DND-41 (cell line): ENCODE data around the gene MGAT5.

ENCODE experiments used
- ATAC-seq: fragments of 200-7000 bp; cut with Tn5 transposase; 3 replicates; pipeline ENCODE4 v1.9.1; 2021; ENCODE audit warnings: low read depth; ENCODE audit not compliant: insufficient read depth
- DNase-seq: peaks from one replicate; pipeline ENCODE4 v3.0.0-alpha.2; 2020
- H2AFZ ChIP-seq: 2 replicates; pipeline ENCODE4 v1.6.0; 2012; ENCODE audit warnings: low read depth, low read length
- H3K27ac ChIP-seq: 2 replicates; pipeline ENCODE4 v1.5.1; 2012; ENCODE audit warnings: low read length, inconsistent platforms
- H3K27me3 ChIP-seq: fragments of 200-600 bp; sonication (generic); 2 replicates; pipeline ENCODE4 v1.6.0; 2012; ENCODE audit warnings: low read length, mild to moderate bottlenecking, inconsistent platforms; ENCODE audit not compliant: insufficient read depth, poor library complexity
- H3K36me3 ChIP-seq: 2 replicates; pipeline ENCODE4 v1.5.1; 2012; ENCODE audit warnings: low read length, inconsistent platforms; ENCODE audit not compliant: insufficient read depth
- H3K4me1 ChIP-seq: 2 replicates; pipeline ENCODE4 v1.5.1; 2012; ENCODE audit warnings: mild to moderate bottlenecking, low read length; ENCODE audit not compliant: insufficient read depth
- H3K4me2 ChIP-seq: 2 replicates; pipeline ENCODE4 v1.6.0; 2012; ENCODE audit warnings: mild to moderate bottlenecking, moderate library complexity, low read length, inconsistent platforms; ENCODE audit not compliant: insufficient read depth
- H3K4me3 ChIP-seq, 2 experiments: fragments of 200-600 bp in 1 of 2; shearing (Covaris generic) in 1 of 2; 2 replicates each; pipeline ENCODE4 v1.5.1; 2012 to 2016; ENCODE audit warnings: inconsistent platforms in 2 of 2, low read length in 2 of 2, mild to moderate bottlenecking in 2 of 2, low read depth in 1 of 2, moderate library complexity in 1 of 2
- H3K79me2 ChIP-seq: 2 replicates; pipeline ENCODE4 v1.6.0; 2012; ENCODE audit warnings: low read length, inconsistent platforms; ENCODE audit not compliant: insufficient read depth
- H3K9ac ChIP-seq: 2 replicates; pipeline ENCODE4 v1.6.0; 2012; ENCODE audit warnings: low read depth, mild to moderate bottlenecking, inconsistent platforms, low read length, moderate library complexity
- H3K9me3 ChIP-seq: 2 replicates; pipeline ENCODE4 v1.5.1; 2012; ENCODE audit warnings: low read length, moderate library complexity, mild to moderate bottlenecking, inconsistent platforms; ENCODE audit not compliant: insufficient read depth, severe bottlenecking
- H4K20me1 ChIP-seq: 2 replicates; pipeline ENCODE4 v1.6.0; 2012; ENCODE audit warnings: low read length; ENCODE audit not compliant: insufficient read depth
- EZH2 ChIP-seq: IDR thresholded peaks from 3 replicates; pipeline ENCODE4 v1.6.1; 2012; ENCODE audit warnings: borderline replicate concordance, low read depth, mild to moderate bottlenecking, moderate library complexity, low read length, inconsistent platforms; ENCODE audit not compliant: severe bottlenecking
- TF ChIP-seq, protein P1 (sequence below): IDR thresholded peaks from 2 replicates; pipeline ENCODE4 v1.5.1; 2012; ENCODE audit warnings: borderline replicate concordance, low read length, moderate library complexity, mild to moderate bottlenecking; ENCODE audit not compliant: poor library complexity, severe bottlenecking; ENCODE audit errors: extremely low read depth

The MGAT5 gene

GRCh38 chr2:134334542-134335353 lies 80.9 kb downstream of the MGAT5 start:
- TF ChIP-seq, protein P1, sequence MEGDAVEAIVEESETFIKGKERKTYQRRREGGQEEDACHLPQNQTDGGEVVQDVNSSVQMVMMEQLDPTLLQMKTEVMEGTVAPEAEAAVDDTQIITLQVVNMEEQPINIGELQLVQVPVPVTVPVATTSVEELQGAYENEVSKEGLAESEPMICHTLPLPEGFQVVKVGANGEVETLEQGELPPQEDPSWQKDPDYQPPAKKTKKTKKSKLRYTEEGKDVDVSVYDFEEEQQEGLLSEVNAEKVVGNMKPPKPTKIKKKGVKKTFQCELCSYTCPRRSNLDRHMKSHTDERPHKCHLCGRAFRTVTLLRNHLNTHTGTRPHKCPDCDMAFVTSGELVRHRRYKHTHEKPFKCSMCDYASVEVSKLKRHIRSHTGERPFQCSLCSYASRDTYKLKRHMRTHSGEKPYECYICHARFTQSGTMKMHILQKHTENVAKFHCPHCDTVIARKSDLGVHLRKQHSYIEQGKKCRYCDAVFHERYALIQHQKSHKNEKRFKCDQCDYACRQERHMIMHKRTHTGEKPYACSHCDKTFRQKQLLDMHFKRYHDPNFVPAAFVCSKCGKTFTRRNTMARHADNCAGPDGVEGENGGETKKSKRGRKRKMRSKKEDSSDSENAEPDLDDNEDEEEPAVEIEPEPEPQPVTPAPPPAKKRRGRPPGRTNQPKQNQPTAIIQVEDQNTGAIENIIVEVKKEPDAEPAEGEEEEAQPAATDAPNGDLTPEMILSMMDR, result no peak
- no peak for TF ChIP-seq EZH2
- Histone ChIP-seq H3K4me3 (no peak overlapping the region), H3K9me3 (peaks cover 6% of the 10 kb centered on the region), H4K20me1 (no peaks in the 10 kb centered on the region; the same call in 1 of the 2 replicates), H3K79me2 (no peaks in the 10 kb centered on the region), H3K27ac (no peak overlapping the region), H3K9ac (no peak overlapping the region), H2AFZ (no peak overlapping the region), H3K36me3 (peaks cover 36% of the 10 kb centered on the region; the same call in 1 of the 2 replicates), H3K27me3 (no peaks in the 10 kb centered on the region), H3K4me2 (no peak overlapping the region), H3K4me1 (no peaks in the 10 kb centered on the region)
- DNase-seq (no peak), ATAC-seq (no peak)

- Histone ChIP-seq H3K36me3 (peaks cover 38% of the 10 kb centered on the region), H3K4me1 (no peaks in the 10 kb centered on the region), H3K27ac (no peak overlapping the region), H3K4me3 (no peak overlapping the region), H3K9ac (no peak overlapping the region), H2AFZ (no peak overlapping the region), H3K4me2 (no peak overlapping the region), H4K20me1 (no peaks in the 10 kb centered on the region; the same call in 1 of the 2 replicates), H3K79me2 (no peaks in the 10 kb centered on the region), H3K9me3 (peaks cover 6% of the 10 kb centered on the region), H3K27me3 (no peaks in the 10 kb centered on the region)
- ATAC-seq, result no peak
- TF ChIP-seq EZH2, result no peak
- TF ChIP-seq, protein P1, result no peak
- DNase-seq, result no peak
Measured at GRCh38 chr2:134335601-134336000, 81.7 kb downstream of the MGAT5 start.

DNA sequence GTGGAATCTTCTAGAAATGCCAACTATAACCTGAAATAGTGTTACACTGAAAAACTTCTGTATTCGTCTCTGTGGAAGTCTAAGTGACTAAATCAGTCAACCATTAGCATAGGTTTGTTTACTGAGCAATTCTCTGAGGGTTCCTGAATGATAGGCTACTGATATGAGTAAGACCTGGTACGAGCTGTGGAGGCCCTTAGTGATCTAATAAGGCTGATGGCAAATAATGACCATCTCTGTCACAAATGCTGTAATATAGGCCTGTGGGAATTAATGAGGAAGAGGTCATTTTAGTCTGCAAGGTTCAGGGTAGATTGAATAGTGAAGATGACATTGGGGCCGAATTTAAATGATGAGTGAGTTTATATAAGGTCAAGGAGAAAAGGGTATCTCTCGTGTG lies 82.5 kb downstream of the MGAT5 start:
- no peak overlapping the region for H3K27ac ChIP-seq
- no peak overlapping the region for H3K4me2 ChIP-seq
- H3K4me1 ChIP-seq, result no peaks in the 10 kb centered on the region
- TF ChIP-seq EZH2, result no peak
- TF ChIP-seq, protein P1, result no peak
- H3K9ac ChIP-seq, result no peak overlapping the region
- no peaks in the 10 kb centered on the region for H3K27me3 ChIP-seq
- peaks cover 40% of the 10 kb centered on the region for H3K36me3 ChIP-seq
- H3K4me3 ChIP-seq, result no peak overlapping the region
- no peak for ATAC-seq
- no peak for DNase-seq
- peaks cover 4% of the 10 kb centered on the region for H3K9me3 ChIP-seq
- H2AFZ ChIP-seq, result no peak overlapping the region
- no peaks in the 10 kb centered on the region for H3K79me2 ChIP-seq
- H4K20me1 ChIP-seq, result no peaks in the 10 kb centered on the region; the same call in 1 of the 2 replicates
